Activated CD8-positive, alpha-beta memory T cell treated with anti-CD3 and anti-CD28 coated beads for 36 hours (primary cell): ENCODE results near the gene CDK19. TPM values are rescaled to one million over a fixed set of nuclear protein-coding genes. Genes with fewer than 3 reads are reported as not detected.
"Not testable (repeated sequence)": the region's sequence is repeated elsewhere in the genome, so short reads cannot be mapped to it uniquely, and the experiment has no call there.

ENCODE experiments used
- CTCF ChIA-PET: fragments of 350-600 bp; sonication (Branson Sonifier 250); formaldehyde crosslinking; loops from one replicate; lab custom pipeline; 2021; ENCODE audit warnings: antibody characterized with exemption; lab: Charles Lee
- POLR2A ChIA-PET: fragments of 350-600 bp; sonication (Branson Sonifier 250); formaldehyde crosslinking; loops from one replicate; lab custom pipeline; 2021; ENCODE audit warnings: antibody characterized with exemption; lab: Charles Lee
- total RNA-seq, 2 experiments: library from RNA; stranded (reverse); gene quantifications; one replicate each; pipeline ENCODE4 v1.2.3, GENCODE V29; 2021

CDK19 gene
- total RNA-seq, 2 experiments from 2014 or later: 8.8 to 10.1 TPM

DNA sequence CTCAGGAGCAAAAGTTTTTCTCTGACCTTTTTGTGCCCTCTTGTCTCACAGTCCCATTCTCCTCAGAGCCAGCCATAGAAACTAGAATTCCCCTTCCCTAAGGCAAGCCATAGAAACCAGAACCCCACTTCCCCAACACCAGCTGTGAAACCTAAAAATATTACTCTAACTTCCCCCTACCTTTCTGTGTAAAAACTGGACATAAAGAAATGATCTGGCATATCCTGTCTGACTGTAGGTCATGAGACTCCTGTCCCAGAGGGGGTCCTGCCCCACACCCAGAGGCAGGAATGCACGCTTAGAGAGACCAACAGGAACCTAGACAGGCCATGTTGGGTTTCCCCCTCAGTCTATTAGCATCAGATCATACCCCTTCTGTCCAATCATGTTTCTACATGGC lies 198.2 kb downstream of the CDK19 start:
- ChIA-PET CTCF (no interaction called here), POLR2A (no interaction called here)

DNA sequence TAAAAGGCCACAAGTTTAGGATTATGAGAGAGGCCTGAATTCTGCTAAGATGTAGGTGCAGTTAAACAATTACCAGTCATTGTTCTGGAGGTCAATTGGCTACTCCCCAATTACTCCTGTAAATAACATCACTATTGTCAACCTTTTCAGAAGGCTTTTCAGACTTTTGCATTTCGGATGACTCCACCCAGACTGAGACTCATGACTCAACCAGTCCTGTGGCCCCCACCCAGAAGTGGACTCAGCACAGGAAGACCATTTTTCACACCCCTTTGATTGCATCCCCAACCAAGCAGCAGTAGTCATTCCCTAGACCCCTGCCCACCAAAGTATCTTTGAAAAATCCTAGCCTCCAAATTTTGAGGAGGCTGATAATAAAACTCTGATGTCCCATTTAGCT lies 199.5 kb downstream of the CDK19 start:
- ChIA-PET CTCF (no interaction called here), POLR2A (no interaction called here)

DNA sequence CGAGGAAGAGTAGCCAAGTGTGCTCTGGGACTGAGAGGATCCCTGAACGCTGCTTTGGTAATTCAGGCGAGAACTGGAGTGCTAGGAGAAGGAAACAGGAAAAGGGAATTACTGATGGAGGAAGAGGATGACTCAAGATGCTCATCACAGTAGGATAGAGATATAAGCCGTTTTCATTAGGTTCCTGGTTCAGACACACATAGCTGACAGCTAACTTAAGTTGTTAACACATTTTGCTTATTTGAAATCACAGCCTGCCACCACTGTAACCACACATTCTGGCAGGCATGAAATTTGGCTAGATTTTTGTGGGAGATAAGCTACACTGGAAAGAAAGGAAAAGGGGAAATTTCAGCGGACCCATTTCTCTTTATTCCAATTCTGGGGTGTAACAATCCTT lies 200.7 kb downstream of the CDK19 start:
- CTCF ChIA-PET: no interaction called here

DNA sequence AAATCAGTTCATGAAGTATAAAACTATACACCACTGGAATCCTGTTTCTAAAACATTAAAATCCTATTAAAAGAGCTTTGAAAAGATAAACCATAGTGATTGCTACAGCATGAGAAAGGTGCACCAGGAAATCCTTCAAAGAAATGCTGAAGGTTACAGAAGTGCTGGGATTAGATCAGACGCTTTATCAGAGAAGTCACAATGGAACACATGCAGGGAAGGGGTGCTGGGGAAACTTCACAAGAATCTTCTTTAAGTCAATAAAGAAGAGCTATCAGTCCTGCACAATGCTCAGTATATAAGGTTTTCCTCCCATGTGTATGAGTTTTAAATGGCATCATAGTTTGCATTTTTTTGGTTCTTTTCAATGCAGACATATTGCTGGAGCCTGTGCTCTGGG lies 201.2 kb downstream of the CDK19 start:
- ChIA-PET POLR2A (no interaction called here), CTCF (no interaction called here)

More for the DNA sequence above, 200.7 kb downstream of the CDK19 start:
- POLR2A ChIA-PET: no interaction called here

DNA sequence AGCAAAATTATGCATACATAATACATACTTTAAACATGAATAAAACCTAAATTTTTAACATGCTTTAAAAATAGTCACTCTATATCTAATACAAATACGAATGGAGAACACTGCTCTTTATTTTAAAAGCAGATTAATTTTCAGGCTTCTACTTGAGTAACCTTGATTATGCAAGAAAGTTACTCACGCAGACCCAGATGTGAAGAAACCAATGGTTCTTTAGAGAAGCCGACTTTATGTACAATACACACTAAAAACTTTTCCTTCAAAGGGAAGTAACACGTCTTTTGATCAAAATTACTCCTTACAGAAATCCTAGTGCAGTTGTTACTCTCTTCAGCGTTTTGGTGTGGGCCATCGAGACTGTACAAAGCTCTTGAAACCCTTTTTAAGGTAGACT lies 201.9 kb downstream of the CDK19 start:
- ChIA-PET POLR2A (no interaction called here), CTCF (no interaction called here)

DNA sequence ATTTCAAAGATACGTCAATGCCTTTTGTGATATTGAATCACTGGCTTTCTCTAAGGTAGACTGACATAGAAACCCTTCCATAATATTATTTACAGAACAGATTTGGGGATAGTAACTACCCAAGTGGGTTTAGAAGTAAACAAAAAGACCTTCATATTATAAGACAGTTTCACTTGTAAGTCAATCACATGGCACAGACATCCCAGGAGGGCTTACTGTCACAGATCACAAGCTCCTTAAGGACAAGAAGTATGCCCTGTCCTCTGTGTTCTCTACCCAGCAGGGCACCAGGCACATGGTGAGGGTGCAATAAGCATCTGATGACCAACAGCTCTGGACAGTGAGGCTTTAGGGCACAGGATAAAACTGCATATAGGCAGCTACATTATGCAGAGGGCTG lies 203.0 kb downstream of the CDK19 start:
- CTCF ChIA-PET: no interaction called here
- POLR2A ChIA-PET: no interaction called here

DNA sequence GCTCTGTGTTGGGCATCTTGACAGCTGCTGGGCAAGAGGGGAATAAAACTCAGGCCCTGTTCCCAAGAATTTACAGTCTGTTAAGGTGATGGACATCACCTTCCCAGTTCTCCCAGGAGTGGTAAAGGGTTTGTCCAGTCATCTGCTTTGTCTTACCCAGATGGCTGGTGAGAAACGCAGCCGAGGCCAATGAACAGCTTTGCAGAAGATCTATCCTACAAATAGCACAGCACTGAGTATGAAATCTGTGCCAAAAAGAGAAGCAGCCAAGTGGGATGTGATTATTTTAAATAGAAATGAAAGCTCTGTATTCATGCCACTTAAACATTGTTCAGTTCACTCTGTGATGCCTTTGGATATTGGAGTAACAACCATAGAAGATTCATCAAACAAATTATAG lies 206.2 kb downstream of the CDK19 start:
- CTCF ChIA-PET: no interaction called here
- POLR2A ChIA-PET: interaction anchor here (0.6 kb wide), 1 partner anchor 912 kb away, joined by 7 read pairs; no protein-coding TSS in a partner anchor

DNA sequence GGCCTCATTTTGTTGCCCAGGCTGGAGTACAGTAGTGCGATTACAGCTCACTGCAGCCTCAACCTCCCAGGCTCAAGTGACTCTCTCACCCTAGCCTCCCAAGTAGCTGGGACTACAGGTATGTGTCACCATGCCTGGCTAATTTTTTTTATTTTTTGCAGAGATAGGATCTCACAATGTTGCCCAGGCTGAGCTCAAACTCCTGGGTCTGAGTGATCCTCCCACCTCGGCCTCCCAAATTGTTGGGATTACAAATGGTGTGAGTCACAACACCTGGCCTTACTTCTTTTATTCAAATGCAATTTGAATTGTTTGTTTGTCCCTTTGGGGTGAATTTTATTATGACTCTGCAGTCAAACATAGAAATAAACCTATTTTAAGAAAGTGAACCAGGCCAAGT lies 207.1 kb downstream of the CDK19 start:
- POLR2A ChIA-PET: no interaction called here
- CTCF ChIA-PET: no interaction called here

DNA sequence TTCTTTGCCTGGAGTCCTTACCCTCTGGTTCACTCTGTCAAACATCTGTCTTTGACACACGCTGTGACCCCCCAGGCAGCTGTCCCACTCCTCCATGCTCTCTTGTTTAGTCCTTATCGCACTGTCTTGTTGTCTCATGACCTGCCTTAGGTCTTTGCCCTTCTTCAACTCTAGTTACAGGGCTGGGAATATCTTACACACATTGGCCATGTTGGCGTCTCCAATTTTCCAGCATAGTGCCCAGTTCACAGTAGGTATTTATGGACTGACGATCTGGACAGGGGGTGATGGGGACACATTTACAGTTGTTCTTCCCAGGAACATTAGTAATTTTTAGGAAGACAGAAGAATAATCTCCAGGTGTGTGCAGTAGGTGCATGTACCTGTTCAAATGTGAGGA lies 209.1 kb downstream of the CDK19 start:
- POLR2A ChIA-PET: no interaction called here

DNA sequence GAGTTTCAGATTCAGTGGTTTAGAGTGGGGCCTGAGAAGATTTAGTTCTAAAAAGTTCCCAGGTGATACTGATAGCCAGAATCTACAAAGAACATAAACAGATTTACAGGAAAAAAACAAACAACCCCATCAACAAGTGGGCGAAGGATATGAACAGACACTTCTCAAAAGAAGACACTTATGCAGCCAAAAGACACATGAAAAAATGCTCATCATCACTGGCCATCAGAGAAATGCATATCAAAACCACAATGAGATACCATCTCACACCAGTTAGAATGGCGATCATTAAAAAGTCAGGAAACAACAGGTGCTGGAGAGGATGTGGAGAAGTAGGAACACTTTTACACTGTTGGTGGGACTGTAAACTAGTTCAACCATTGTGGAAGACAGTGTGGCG lies 214.6 kb downstream of the CDK19 start:
- POLR2A ChIA-PET, CTCF ChIA-PET: not testable (repeated sequence)

More for the DNA sequence above, 209.1 kb downstream of the CDK19 start:
- CTCF ChIA-PET: no interaction called here

DNA sequence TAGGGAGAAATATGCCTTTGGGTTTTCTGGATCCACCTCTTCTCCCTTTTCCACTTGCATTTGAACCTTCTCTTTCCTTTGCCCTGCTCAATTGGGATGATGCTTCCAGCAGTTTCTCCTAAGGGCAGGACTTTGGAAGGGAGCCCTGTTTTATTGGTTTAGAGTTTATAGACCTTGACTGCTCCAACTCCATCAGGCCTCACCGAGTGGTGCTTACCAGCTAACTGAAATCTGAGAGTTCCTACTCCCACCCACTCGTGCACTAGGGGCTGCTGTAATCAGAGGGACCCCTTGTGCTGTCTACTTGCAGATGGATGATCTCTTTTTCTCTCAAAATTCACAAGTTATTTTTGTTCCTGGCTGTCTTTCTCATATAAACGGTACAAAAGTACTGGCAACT lies 217.5 kb downstream of the CDK19 start:
- ChIA-PET POLR2A (no interaction called here), CTCF (no interaction called here)

DNA sequence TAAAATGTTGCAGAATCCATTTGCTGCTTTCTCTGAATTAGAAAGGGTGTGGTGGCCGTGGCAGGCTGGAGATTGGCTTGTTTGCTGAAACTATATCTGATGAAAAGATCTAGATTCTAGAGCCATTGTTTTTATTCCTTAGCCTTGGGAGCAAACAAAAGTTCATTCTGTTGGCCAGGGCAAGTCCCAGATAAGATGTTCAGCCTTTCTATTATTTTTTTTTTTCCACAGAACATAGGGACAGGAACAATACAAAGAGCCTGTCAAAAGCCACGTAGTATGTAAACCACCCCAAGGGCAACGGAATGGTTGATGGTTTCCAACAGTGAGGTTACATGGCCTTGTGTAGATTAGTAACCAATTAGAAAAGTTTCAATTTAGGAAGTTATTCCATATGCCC lies 218.9 kb downstream of the CDK19 start:
- ChIA-PET CTCF (no interaction called here), POLR2A (no interaction called here)

DNA sequence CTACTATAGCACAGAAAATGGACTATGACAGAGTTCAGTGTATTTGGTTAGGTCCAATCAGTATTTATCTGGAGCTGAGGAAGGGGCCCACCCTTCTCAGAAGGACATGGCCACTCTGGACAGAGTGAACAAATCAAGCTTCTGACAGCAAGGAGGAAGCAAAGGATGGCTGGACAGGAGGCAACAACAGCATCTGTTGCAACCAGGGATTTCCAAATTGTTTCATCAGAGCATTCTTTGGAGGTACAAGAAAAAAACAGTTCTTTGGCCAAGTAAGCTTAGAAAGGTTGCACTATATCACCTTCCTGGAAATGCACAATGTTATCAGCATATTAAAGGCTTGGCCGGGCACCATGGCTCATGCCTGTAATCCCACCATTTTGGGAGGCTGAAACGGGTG lies 220.2 kb downstream of the CDK19 start:
- POLR2A ChIA-PET: no interaction called here
- CTCF ChIA-PET: no interaction called here

DNA sequence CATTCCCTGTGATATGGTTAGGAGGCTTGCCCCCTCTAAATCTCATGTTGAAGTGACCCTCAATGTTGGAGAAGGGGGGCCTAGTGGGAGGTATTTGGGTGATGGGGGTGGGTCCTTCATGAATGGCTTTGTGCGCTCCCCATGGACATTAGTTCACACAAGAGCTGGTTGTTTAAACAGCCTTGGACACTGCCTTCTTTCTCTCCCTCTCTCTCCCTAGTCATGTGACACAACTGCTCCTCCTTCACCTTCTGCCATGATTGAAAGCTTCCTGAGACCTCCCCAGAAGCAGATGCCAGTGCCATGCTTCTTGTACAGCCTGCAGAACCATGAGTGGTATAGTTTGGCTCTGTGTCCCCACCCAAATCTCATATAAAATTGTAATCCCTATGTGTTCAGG lies 221.6 kb downstream of the CDK19 start:
- ChIA-PET POLR2A (no interaction called here), CTCF (no interaction called here)

DNA sequence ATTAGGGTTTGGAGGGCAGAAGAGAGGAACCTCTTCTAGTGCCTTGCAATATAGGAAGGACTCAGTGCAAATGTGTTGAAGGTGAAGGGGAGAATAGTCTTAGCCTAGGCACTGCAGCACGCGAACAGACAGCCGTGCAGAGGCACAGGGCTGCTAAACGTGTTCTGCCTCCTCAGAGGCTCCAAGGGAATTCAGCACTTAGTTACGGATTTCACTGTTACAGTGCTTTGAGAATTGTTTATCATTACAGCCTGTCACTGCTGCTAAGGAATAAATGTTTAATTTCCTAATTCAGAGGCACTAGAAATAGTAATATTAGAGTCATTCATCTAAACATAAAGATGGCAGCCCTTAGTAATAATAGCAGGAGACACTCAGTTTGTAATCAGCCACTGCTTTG lies 222.5 kb downstream of the CDK19 start:
- CTCF ChIA-PET: no interaction called here
- POLR2A ChIA-PET: no interaction called here

DNA sequence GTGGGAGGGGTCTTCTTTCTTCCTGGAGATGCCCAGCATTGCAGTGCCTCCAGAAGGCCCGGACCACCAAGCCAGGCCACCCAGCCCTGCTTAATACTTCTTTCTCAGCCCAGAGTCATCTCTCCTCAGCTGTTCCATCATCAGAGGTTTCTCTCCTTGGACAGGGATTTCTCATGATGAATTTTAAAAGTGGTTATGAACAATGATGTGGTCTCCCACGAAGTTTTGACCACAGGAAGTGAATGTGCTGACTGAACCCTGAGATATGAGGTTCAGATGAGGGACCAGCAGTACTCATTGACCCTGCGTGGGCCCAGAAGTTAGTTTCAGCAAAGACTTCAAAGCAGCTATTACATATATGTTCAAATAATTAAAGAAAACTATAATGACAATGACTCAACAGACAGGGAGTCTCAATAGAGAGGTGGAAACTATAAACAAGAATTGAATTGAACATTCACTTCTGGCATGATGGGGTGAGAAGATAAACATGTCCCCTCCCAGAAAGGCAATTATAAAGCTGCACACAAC lies 224.4 kb downstream of the CDK19 start:
- CTCF ChIA-PET: no interaction called here

DNA sequence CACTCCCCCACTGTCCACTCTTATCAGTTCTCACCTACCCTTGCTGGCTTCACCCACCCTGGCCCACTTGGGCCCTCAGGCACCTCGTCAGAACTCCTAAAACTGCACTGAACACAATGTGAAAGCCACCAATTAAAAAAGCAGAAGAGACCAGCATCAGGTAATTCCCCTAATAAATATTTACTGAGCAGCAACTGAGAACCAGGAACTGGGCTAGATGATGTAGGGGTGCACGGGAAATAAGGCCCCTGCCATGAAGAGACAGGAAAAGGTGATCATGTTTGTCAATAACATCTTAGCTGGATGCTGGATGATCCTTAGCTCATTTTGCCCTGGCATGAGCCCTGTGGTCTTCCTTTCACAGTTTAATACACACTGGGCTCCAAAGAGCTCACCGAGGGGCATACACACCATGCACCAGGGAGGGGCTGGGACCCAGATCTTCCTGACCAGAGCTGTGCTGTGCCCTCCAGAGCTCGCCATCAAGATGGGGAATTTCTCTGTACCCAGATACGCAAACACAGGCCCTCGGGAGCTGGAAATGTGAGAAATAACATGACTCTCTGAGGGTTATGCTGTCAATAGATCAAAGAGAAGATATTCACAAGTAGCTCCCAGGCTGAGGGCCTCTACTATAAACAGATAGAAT lies 225.3 kb downstream of the CDK19 start:
- CTCF ChIA-PET: no interaction called here
- POLR2A ChIA-PET: no interaction called here

More for the DNA sequence above, 224.4 kb downstream of the CDK19 start:
- POLR2A ChIA-PET: interaction anchor here (1.0 kb wide), 1 partner anchor 224 kb away, joined by 3 read pairs; the partner anchor contains the start of gene CDK19

DNA sequence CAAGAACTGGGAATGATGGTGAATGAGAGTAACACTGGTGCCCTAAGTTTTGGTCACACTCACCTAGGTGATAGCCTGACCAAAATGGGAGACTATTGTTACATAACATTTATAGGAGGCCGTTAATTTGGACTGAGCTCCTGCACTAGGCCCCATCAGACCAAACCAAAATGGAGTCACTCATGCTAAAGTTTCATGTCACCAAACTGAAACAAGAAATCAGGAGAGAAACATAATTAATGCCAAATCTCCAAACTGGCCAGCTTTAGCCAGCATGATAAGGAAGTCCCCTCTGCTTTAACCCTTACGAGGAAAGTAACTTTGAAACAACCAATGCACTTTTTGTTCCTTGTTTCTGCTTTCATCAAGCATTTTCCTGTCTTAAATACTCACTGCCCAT lies 227.9 kb downstream of the CDK19 start:
- ChIA-PET POLR2A (no interaction called here), CTCF (no interaction called here)

DNA sequence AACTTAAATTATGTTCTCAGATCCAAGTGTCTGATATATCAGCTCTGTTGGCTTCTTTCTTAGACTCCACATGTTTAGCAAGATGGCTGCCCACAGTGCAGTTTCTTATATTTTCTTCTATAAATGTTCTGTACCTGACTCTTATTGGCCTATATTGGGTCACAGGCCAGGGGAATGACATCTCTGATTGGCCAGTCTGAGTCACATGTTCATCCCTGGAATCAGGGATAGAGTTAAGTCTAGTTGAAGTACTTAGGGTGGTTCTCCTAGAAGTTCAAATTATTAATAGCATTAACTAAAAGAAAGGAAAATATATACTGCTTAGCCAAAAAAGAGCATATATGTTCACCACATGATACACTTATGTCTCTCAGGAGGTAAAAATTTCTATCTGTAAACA lies 233.6 kb downstream of the CDK19 start:
- POLR2A ChIA-PET: no interaction called here
- CTCF ChIA-PET: no interaction called here

DNA sequence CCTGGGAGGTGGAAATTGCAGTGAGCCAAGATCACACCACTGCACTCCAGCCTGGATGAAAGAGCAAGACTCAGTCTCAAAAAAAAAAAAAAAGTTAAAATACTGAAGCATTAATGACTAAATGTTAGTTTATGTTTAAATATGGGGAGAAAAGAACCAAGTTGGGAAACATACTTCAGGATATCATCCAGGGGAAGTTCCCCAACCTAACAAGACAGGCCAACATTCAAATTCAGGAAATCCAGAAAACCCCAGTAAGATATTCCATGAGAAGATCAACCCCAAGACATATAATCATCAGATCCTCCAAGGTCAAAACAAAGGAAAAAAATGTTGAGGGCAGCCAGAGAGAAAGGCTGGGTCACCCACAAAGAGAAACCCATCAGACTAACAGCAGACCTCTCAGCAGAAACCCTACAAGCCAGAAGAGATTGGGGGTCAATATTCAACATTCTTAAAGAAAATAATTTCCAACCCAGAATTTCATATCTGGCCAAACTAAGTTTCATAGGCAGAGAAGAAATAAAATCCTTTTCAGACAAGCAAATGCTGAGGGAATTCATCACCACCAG lies 237.6 kb downstream of the CDK19 start:
- POLR2A ChIA-PET, CTCF ChIA-PET: not testable (repeated sequence)

DNA sequence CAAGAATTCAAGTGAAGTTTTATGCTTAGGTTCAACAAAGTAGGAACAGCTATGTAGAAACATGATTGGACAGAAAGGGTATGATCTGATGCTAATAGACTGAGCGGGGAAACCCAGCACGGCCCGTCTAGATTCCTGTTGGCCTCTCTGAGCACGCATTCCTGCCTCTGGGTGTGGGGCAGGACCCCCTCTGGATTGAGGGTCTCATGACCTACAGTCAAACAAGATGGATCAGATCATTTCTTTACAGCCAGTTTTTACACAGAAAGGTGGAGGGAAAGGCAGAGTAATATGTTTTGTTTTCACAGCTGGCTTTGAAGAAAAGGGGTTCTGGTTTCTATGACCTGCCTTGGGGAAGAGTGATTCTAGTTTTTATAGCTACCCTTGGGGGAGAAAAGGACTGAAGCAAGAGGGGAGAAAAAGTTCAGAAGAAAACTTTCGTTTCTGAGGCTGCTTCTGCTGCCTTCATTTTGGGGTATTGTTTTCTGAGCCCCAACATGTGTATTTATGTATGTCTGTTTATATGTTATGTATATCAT lies 239.3 kb downstream of the CDK19 start:
- POLR2A ChIA-PET: no interaction called here
- CTCF ChIA-PET: interaction anchor here (1.0 kb wide), 1 partner anchor 15 kb away, joined by 3 read pairs; no protein-coding TSS in a partner anchor
